Embryonic facial prominence (tissue), 1 donor: ENCODE data around the gene NELL2.
"Not testable (repeated sequence)": the region's sequence is repeated elsewhere in the genome, so short reads cannot be mapped to it uniquely, and the experiment has no call there.

Source experiments
- DNase-seq: peaks from one replicate; pipeline ENCODE4 v3.0.0-alpha.2; 2016; ENCODE audit errors: extremely low spot score

Gene NELL2

DNA sequence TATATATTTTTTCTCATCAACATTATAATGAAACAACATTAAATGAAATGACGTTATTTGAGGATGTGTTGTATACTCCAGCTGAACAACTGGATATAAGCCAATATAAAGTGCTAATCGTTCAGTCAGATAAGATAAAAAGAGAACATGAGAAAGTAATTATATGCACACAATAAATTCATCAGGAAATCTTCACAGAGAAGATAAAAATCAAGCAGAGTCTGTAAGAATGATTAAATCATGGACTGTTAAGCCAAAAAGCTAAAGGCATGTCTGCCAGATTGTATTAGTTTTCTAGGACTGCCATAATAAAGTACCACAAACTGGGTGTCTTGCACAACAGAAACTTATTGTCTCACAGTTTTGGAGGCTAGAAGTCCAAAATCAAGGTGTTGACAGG lies 178.6 kb downstream of the NELL2 start:
- DNase-seq = no peak

- no peak for DNase-seq
Measured at GRCh38 chr12:44696542-44696941, 179.6 kb downstream of the NELL2 start.

GRCh38 chr12:44694017-44694416 lies 182.1 kb downstream of the NELL2 start:
- DNase-seq = no peak

GRCh38 chr12:44689587-44689986 lies 186.5 kb downstream of the NELL2 start:
- DNase-seq = no peak

GRCh38 chr12:44686821-44687432 lies 189.2 kb downstream of the NELL2 start:
- DNase-seq = not testable (repeated sequence)

- no peak for DNase-seq
Measured at GRCh38 chr12:44677724-44678123, 198.4 kb downstream of the NELL2 start.

DNA sequence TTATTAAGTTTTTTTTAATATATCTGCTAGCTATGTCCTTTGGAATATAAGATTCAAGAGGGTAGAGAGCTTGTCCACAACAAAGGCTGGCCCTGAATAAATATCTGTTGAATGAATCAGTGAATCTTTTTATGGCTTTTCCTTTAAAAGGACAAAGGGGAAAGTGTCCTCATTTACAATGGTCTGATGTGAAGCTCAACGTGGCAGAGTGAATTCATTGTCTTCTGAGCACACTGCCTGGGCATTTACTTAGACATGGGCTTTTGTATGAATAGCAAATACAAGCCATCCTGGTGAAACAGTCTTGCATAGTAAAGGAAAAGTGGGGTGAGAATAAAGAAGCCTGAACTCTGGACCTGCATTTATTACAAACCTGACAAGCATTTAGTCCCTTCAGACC lies 201.2 kb downstream of the NELL2 start:
- no peak for DNase-seq

DNA sequence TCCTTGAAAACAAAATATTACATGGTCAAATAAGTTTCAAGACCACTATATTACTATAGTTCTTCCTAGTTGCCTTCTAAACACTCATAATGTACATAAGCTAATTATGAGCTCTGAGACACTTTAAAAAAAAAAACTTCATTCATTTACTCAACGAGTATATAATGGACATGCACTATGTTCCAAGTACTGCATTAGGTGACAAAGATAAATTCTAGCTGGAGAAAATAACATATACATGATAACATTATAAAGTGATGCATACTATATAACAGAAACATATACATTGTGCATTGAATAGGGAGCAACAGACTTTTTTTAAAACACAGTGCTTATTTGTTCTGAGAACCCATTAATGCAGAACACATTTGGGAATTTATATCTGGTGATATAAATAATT lies 202.3 kb downstream of the NELL2 start:
- no peak for DNase-seq

DNA sequence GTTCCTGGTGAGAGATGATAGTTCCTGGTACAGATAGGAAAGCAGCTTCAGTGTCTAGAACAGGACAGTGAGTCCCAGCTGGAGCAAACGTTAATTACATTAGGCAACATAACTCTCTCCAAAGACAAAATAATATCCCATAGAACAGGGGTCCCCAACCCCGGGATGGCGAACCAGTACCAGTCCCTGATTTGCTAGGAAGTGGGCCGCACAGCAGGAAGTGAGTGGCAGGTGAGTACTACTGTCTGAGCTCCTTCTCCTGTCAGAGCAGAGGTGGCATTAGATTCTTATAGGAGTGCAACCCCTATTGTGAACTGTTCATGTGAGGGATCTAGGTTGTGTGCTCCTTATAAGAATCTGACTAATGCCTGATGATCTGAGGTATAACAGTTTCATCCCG lies 204.1 kb downstream of the NELL2 start:
- no peak for DNase-seq

- DNase-seq = no peak
Measured at GRCh38 chr12:44668443-44668842, 207.7 kb downstream of the NELL2 start.

DNA sequence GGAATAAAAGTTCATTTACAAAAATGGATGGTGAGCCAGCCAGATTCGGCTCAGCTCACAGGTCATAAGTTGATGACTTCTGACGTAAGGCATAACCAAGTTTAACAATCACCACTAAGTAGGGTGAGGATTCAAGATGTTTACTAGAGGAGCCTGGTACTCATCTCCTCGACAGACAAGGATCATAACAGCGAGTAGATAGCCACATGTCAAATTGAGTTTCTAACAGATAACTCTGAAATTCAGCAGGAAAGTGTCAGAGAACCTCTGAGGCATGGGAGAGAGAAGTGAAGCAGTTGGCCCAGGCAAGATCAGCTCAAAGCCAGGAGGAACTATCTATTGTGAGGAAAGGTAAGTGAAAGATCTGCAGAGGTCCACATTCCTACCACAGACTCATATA lies 208.7 kb downstream of the NELL2 start:
- no peak for DNase-seq

DNA sequence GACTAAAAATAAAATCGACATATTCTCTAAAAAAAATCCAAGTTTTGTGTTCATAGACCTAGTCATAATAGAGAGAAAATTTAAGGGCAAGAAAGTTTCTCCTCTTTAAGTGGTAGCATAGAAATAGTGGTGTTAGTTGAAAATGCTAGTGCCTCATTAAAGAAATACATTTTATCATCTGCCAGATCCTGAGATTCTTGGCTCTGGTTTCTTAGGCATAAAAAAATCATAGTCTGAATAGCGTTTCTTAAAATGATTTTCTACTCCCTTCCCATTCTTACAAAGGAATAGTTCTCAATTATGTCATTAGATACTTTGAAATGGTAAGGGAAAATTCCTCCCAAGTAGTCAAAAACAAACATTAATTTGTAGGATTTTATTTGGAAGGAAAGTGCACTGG lies 212.8 kb downstream of the NELL2 start:
- DNase-seq = no peak

DNA sequence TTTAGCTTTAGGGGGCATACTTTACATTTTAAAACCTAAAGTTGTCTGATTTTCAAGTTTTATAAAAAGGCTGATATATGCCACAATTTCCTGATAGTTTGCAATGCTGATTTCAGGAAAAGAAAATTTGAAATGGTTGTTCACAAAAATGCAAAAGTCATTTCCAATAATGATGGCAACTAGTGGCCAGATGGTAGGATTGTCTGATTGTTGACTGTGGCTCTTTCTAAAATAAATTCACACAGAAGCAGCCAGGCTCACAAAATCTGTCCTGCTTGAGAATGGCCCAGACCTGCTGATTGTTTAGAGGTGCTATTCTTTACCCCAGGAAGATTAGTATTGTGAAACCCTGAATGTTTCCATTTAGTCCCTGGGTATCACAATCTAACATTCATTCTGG lies 220.3 kb downstream of the NELL2 start:
- DNase-seq = no peak

DNA sequence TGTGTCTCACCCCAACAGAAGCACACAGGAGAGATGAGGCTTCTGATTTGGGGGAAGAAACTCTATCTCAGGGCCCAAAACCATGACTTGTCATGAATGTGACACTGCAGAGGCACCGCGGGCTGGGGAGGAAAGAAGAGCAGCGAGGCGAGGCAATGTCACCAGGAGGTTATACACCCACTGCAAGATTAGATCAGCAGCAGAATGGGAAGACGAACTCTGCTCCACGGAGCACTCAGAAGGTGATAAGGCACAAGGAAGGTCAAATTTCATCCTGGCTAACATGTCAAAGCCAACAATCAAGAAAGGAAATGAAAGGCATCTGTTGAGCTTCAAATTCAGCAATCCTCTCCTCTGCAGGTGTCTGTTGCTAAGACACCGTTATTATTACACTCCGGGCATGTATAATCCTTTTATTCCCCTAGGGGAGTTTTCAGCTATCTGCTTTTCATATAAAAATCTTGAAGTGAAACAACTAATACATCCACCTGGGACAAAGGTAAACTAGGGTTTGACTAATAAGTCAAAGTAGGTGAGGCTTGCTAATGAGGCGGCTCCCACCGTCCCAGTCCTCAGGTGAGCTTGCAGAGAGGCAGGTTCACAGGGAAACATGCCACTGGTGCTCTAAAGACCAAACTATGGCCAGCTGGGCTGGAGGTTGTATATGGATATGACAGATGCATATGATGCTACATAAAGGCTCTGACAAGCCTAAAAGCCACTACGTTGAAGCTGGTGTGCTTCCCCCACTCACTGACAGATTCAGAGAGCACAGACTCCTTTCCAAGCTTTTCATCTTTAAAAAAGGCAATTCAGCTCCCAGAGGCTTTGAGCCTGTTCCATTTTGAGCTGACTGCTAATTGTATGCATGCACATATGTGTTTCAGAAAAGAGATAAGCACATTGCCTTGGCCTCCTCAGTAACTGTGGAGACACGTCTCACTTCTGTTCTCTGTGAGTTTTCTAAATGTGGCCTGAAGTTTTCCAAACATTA lies 221.2 kb downstream of the NELL2 start:
- no peak for DNase-seq

- DNase-seq = no peak
Measured at GRCh38 chr12:44653861-44654527, 222.1 kb downstream of the NELL2 start.

DNA sequence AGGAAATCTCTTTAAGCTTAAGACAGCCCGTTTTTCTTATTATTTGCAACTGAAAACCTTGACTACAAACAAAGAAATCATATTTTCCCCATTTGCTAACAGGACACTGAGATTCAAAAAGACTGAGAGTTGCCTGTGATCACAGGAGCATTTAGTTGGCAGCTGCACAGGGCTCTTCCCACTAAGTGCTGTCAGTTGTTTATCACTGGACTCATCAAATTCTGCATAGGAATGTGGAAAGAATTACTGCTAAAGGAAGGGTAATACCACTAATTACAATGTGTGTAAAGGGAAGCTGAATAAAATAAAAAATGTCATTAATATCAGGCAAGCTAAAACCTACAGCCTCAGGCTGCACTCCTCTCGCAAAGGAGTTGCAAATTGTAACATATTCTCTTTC lies 226.4 kb downstream of the NELL2 start:
- DNase-seq = no peak

DNA sequence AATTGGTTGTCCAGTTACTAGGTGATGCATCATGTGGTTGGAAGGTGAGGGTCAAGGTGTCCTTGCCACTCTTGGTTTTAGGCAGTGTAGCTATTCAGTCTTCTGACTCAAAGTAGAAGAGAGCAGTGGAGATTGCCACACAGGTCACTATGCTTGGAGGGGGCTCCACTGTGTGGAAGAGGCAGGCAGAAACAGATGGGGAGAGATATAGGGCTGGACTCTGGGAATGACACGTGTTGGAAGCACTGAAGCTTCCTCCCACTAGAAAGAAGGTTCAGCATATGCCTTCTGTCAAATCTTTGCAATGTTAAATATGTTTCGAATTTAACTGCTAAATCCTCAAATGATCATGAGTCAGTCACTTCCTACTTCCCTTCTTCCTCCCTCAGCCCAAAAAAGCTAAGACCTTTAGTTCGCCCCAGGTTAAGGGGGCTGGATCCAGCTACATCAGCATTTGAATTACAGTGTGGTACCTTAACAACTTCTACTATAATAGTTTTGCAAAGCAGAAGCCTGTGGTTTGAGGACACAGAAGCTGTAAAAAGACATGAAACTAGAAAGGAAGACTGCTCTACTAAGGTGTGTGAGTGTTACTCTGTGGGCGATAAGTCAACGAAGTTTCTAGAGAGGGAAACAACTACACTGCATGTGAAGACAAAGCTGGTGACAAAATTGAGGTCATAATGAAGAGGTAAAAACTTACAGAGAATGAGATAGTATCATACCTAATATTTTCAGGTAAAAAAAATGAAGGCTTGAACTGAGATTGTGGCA lies 228.0 kb downstream of the NELL2 start:
- DNase-seq = no peak

DNA sequence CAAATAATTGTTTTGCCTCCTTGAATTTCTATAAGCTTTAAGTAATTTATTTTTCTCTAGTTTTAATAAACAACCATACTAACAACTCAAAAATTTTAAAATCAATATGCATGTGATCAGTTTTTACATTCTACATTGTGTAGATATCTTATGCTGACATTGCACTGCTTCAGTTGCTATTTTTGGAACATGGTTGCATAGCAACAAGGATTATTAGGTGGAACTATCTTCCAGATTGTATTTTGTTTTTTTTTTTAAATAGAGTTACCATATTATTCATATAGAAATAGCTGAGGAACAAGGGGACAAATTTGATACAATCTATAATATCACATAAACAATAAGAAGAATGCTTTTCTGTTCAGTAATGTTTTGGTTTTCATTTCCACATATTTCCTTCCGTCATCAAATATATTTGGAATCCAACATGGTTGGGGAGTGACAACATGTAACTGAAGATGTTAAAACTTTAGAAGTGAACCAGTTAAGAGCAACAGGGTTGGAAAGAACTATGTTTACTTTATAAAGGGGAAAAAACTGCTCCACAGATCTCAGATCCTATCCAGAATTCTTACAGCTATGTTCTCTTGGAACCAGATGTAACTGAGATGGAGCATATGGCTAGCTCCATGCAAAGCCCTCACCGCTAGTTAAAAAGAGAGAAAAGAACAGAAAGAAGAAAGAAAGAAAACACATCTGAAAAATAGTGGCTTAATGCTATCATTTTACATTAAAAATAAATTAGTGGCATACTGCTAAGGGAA lies 235.5 kb downstream of the NELL2 start:
- peak; percentile 37 for DNase-seq

GRCh38 chr12:44637875-44638274 lies 238.2 kb downstream of the NELL2 start:
- DNase-seq = no peak

- no peak for DNase-seq
Measured at GRCh38 chr12:44628180-44628579, 247.9 kb downstream of the NELL2 start.
